Endothelial cell of umbilical vein (primary cell): Measurements from ENCODE around the gene CKS2.

Source experiments
- POLR2AphosphoS5 ChIP-seq: IDR thresholded peaks from 2 replicates; pipeline ENCODE4 v1.6.1; 2012; ENCODE audit warnings: low read depth, mild to moderate bottlenecking, control low read depth, low read length, moderate library complexity; ENCODE audit not compliant: insufficient read depth
- TF ChIP-seq, protein P1 (sequence below), 2 donors: IDR thresholded peaks; 1 replicate in 1 of 2; 2 replicates in 1 of 2; pipeline ENCODE4 v1.5.1; 2011; ENCODE audit warnings: low read length in 2 of 2, mild to moderate bottlenecking in 2 of 2, moderate library complexity in 2 of 2, control low read depth in 1 of 2, inconsistent platforms in 1 of 2, low read depth in 1 of 2; ENCODE audit not compliant: insufficient read depth in 1 of 2; ENCODE audit errors: extremely low read depth in 1 of 2

DNA sequence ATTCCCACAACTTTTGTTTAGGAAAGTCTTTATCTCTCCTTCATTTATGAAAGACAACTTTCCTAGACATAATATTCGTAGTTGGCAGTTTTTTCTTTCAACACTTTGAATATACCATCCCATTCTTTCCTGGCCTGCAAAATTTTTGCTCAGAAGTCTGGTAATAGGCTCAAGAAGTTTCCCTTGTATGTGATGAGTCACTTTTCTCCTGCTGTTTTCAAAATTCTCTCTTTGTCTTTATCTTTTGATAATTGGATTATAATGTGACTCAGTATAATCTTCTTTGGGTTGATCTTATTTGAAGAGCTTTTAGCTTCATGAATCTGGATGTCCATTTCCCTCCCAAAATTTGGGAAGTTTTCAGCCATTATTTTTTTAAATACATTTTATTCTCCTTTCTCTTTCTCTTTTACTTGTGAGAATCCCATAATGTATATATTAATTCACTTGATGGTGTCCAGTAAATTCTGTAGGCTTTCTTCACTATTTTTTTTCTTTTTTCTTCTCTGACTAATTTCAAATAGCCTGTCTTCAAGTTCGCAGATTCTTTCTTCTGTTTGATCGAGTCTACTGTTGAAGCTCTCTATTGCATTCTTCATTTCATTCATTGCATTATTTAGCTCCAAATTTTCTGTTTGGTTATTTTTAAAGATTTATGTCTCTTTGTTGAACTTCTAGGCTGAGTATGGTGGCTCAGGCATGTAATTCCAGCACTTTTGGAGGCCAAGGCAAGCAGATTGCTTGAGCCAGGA lies 37.3 kb upstream of the CKS2 start:
- TF ChIP-seq, protein P1, sequence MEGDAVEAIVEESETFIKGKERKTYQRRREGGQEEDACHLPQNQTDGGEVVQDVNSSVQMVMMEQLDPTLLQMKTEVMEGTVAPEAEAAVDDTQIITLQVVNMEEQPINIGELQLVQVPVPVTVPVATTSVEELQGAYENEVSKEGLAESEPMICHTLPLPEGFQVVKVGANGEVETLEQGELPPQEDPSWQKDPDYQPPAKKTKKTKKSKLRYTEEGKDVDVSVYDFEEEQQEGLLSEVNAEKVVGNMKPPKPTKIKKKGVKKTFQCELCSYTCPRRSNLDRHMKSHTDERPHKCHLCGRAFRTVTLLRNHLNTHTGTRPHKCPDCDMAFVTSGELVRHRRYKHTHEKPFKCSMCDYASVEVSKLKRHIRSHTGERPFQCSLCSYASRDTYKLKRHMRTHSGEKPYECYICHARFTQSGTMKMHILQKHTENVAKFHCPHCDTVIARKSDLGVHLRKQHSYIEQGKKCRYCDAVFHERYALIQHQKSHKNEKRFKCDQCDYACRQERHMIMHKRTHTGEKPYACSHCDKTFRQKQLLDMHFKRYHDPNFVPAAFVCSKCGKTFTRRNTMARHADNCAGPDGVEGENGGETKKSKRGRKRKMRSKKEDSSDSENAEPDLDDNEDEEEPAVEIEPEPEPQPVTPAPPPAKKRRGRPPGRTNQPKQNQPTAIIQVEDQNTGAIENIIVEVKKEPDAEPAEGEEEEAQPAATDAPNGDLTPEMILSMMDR (IDR thresholded peaks at IDR 0.05; ENCODE audit: extremely low read depth in 1 of 2, insufficient read depth in 1 of 2, low read depth in 1 of 2, low read length in 2 of 2), result no peak
- TF ChIP-seq POLR2AphosphoS5, result no peak
